ENCODE data around the gene SIM1.

The SIM1 gene

DNA sequence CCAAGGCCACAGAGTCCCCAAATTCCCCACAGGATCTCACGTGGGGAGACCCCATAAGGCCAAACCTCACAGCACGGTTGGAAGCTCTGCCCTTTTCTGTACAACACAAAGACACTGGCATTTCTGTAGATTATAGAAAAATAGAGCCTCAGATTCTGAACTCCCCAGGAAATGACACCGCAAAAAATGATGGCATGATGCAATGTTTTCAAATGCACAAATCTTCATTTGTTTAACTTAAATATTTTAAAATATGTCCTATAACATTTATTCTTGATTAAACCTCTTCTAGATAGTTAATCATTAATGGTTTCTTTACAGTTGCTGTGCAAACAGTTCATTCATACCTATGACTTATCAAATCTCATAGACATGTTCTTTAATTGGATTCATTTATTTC is 33.8 kb downstream of the SIM1 start:
- TF ChIP-seq EGR1 (IDR thresholded peaks at IDR 0.05), result no peak
- TF ChIP-seq, protein P1, sequence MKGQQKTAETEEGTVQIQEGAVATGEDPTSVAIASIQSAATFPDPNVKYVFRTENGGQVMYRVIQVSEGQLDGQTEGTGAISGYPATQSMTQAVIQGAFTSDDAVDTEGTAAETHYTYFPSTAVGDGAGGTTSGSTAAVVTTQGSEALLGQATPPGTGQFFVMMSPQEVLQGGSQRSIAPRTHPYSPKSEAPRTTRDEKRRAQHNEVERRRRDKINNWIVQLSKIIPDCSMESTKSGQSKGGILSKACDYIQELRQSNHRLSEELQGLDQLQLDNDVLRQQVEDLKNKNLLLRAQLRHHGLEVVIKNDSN (IDR thresholded peaks at IDR 0.05), result no peak
- no peak for TF ChIP-seq TCF12 (IDR thresholded peaks at IDR 0.05; ENCODE audit: low read depth)
- TF ChIP-seq, protein P2, sequence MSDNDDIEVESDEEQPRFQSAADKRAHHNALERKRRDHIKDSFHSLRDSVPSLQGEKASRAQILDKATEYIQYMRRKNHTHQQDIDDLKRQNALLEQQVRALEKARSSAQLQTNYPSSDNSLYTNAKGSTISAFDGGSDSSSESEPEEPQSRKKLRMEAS (IDR thresholded peaks at IDR 0.05), result no peak
- no peak for TF ChIP-seq YY1 (IDR thresholded peaks at IDR 0.05; ENCODE audit: low read depth)
- TF ChIP-seq TAF1 (IDR thresholded peaks at IDR 0.05; ENCODE audit: low read depth), result no peak
- TF ChIP-seq ZBTB7A (IDR thresholded peaks at IDR 0.05; ENCODE audit: low read depth), result no peak
- TF ChIP-seq FOXM1 (IDR thresholded peaks at IDR 0.05; ENCODE audit: borderline replicate concordance, low read depth), result no peak
- TF ChIP-seq, protein P3, sequence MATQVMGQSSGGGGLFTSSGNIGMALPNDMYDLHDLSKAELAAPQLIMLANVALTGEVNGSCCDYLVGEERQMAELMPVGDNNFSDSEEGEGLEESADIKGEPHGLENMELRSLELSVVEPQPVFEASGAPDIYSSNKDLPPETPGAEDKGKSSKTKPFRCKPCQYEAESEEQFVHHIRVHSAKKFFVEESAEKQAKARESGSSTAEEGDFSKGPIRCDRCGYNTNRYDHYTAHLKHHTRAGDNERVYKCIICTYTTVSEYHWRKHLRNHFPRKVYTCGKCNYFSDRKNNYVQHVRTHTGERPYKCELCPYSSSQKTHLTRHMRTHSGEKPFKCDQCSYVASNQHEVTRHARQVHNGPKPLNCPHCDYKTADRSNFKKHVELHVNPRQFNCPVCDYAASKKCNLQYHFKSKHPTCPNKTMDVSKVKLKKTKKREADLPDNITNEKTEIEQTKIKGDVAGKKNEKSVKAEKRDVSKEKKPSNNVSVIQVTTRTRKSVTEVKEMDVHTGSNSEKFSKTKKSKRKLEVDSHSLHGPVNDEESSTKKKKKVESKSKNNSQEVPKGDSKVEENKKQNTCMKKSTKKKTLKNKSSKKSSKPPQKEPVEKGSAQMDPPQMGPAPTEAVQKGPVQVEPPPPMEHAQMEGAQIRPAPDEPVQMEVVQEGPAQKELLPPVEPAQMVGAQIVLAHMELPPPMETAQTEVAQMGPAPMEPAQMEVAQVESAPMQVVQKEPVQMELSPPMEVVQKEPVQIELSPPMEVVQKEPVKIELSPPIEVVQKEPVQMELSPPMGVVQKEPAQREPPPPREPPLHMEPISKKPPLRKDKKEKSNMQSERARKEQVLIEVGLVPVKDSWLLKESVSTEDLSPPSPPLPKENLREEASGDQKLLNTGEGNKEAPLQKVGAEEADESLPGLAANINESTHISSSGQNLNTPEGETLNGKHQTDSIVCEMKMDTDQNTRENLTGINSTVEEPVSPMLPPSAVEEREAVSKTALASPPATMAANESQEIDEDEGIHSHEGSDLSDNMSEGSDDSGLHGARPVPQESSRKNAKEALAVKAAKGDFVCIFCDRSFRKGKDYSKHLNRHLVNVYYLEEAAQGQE (IDR thresholded peaks at IDR 0.05; ENCODE audit: low read depth), result no peak
- TF ChIP-seq CEBPB (IDR thresholded peaks at IDR 0.05), result no peak
- no peak for TF ChIP-seq TEAD4 (IDR thresholded peaks at IDR 0.05)
- TF ChIP-seq EP300 (IDR thresholded peaks at IDR 0.05; ENCODE audit: borderline replicate concordance), result no peak
- no peak for TF ChIP-seq RAD21 (IDR thresholded peaks at IDR 0.05; ENCODE audit: low read depth)
- no peak for TF ChIP-seq NFIC (IDR thresholded peaks at IDR 0.05)

DNA sequence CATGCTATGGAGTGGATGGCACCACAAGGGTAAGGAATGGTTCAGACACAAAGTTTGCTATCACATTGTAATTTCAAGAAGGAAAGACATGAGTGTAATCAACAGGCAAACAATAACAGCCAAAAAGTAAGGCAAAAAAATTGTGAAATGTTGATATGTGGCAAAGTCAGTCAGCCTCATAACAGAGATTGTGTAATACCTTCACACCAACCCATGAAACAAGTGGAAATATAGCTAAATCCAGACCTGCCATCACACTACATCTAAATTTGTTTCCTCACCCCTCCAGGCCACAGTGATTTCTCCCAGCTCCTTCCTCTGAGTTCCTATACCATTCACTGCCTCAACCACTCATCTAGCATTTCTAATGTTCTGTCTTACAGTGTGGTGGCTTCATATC is 37.3 kb downstream of the SIM1 start:
- no peak for TF ChIP-seq YY1 (IDR thresholded peaks at IDR 0.05; ENCODE audit: low read depth)
- no peak for TF ChIP-seq CREB1 (IDR thresholded peaks at IDR 0.05; ENCODE audit: low read depth)
- TF ChIP-seq CEBPB (IDR thresholded peaks at IDR 0.05), result peak; percentile 29; the same call in 1 of the 2 replicates

DNA sequence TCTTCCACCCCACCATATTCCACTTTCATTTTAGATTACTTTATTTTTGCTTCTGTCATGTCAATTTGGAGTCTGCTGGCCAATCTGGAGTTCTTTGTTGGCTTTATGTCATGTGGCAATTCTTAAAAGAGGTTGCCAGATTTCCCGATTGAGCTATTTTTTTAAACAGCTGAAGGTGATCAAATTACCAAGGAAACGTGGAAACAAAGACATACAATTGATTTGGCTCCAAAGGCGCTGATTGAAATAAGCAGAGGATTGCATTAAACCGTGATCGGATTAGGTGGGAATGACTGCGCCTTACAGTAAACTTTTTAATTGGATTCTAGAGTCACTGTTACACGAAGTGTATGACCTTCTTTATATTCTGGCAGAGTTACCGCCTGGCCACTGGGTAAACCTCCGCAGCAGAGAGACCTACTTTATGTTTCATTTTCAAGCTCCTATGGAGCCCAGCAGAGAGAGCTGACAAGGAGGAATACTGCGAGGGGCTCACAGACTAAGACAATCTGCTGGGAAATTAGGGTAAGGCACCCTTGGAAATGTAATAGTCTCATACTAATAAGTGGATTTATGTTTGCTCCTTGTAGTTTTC is 37.9 kb downstream of the SIM1 start:
- TF ChIP-seq EP300 (IDR thresholded peaks at IDR 0.05; ENCODE audit: borderline replicate concordance), result no peak
- no peak for TF ChIP-seq NFIC (IDR thresholded peaks at IDR 0.05)
- no peak for TF ChIP-seq EGR1 (IDR thresholded peaks at IDR 0.05)
- no peak for TF ChIP-seq FOXM1 (IDR thresholded peaks at IDR 0.05; ENCODE audit: borderline replicate concordance, low read depth)
- no peak for TF ChIP-seq TCF12 (IDR thresholded peaks at IDR 0.05; ENCODE audit: low read depth)
- no peak for TF ChIP-seq CEBPB (IDR thresholded peaks at IDR 0.05)
- no peak for TF ChIP-seq TAF1 (IDR thresholded peaks at IDR 0.05; ENCODE audit: low read depth)
- TF ChIP-seq, protein P3 (IDR thresholded peaks at IDR 0.05; ENCODE audit: low read depth), result no peak
- no peak for TF ChIP-seq CREB1 (IDR thresholded peaks at IDR 0.05; ENCODE audit: low read depth)
- TF ChIP-seq YY1 (IDR thresholded peaks at IDR 0.05; ENCODE audit: low read depth), result no peak

DNA sequence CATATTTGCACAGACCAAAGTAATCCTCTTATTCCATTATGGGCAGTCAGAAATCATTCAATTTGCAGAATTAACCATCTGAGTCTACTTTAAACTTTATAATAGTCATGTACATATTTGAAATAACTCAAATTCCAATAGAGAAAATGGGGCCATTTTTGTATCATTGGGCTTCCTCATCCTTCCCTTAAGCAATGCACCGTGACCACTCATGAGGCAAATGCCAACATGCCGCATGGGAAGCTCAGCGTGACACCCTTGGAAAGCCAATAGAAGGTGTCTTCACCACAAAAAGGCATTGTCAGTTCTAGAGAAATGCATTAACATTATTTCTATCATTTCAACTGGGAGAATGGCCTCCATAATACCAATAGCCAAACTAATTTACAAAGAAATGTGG is 38.5 kb downstream of the SIM1 start:
- TF ChIP-seq EGR1 (IDR thresholded peaks at IDR 0.05), result no peak
- TF ChIP-seq EP300 (IDR thresholded peaks at IDR 0.05; ENCODE audit: borderline replicate concordance), result 0 out of 2 replicates have a peak, but pooled peaks have one; percentile 18
- TF ChIP-seq NFIC (IDR thresholded peaks at IDR 0.05), result no peak
- peak; percentile 69 for TF ChIP-seq TEAD4 (IDR thresholded peaks at IDR 0.05)

DNA sequence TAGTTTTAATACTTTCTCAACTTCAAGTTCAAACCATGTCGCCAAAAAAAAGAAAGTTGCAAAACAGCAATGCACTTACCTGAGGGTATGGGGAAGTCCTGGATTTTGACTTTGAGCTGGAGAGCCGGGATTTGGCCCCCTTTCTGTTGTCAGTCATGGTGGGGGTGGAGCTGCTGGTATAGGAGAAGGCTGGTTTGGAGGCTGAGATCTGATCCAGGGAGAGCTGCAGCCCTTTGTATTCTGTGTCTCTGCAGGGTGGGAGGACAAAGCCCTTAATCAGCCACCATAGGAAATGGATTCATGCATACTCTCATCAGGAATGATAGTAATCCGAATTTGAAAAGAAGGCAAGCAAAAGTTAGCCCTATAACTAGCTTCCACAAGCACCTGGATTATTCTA is 44.0 kb downstream of the SIM1 start:
- TF ChIP-seq CREB1 (IDR thresholded peaks at IDR 0.05; ENCODE audit: low read depth) (no peak), TAF1 (IDR thresholded peaks at IDR 0.05; ENCODE audit: low read depth) (no peak), ZBTB7A (IDR thresholded peaks at IDR 0.05; ENCODE audit: low read depth) (no peak), CEBPB (IDR thresholded peaks at IDR 0.05) (no peak)
- TF ChIP-seq, protein P1 (IDR thresholded peaks at IDR 0.05), result no peak

DNA sequence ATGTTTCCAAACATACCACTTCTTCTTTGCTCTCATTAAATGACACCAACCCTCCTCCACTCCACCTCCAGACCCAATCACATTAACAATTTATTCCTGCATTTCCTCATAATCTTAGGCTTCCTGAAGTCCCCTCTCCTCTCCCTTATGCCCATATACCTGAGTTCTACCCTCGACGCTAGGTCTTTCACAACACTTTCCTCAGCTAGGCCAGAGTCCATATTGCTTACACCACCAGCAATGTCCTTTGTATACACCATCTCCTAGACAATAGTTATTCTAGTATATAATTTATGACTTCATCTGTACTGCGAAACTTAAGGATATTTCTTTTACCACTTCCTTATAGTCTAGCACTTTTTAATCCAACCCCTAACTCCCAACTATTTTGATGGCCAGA is 47.7 kb downstream of the SIM1 start:
- TF ChIP-seq RAD21 (IDR thresholded peaks at IDR 0.05; ENCODE audit: low read depth) (no peak), NFIC (IDR thresholded peaks at IDR 0.05) (no peak), TAF1 (IDR thresholded peaks at IDR 0.05; ENCODE audit: low read depth) (no peak), TCF12 (IDR thresholded peaks at IDR 0.05; ENCODE audit: low read depth) (no peak), YY1 (IDR thresholded peaks at IDR 0.05; ENCODE audit: low read depth) (no peak), CEBPB (IDR thresholded peaks at IDR 0.05) (no peak), FOXM1 (IDR thresholded peaks at IDR 0.05; ENCODE audit: borderline replicate concordance, low read depth) (no peak), CREB1 (IDR thresholded peaks at IDR 0.05; ENCODE audit: low read depth) (no peak), ZBTB7A (IDR thresholded peaks at IDR 0.05; ENCODE audit: low read depth) (no peak), EGR1 (IDR thresholded peaks at IDR 0.05) (no peak), TEAD4 (IDR thresholded peaks at IDR 0.05) (no peak), EP300 (IDR thresholded peaks at IDR 0.05; ENCODE audit: borderline replicate concordance) (no peak)
- TF ChIP-seq, protein P2 (IDR thresholded peaks at IDR 0.05), result no peak
- TF ChIP-seq, protein P1 (IDR thresholded peaks at IDR 0.05), result no peak
- TF ChIP-seq, protein P3 (IDR thresholded peaks at IDR 0.05; ENCODE audit: low read depth), result no peak
